ENCODE data around the gene CR1. TPM values are rescaled to one million over a fixed set of nuclear protein-coding genes. Genes with fewer than 3 reads are reported as not detected.

Gene CR1
- total and polyA plus RNA-seq, 9 of the 15 experiments (the other 6 are each of a cell fraction or from before 2014, with no cell fraction given): 0.07 to 0.47 (median 0.18) TPM

DNA sequence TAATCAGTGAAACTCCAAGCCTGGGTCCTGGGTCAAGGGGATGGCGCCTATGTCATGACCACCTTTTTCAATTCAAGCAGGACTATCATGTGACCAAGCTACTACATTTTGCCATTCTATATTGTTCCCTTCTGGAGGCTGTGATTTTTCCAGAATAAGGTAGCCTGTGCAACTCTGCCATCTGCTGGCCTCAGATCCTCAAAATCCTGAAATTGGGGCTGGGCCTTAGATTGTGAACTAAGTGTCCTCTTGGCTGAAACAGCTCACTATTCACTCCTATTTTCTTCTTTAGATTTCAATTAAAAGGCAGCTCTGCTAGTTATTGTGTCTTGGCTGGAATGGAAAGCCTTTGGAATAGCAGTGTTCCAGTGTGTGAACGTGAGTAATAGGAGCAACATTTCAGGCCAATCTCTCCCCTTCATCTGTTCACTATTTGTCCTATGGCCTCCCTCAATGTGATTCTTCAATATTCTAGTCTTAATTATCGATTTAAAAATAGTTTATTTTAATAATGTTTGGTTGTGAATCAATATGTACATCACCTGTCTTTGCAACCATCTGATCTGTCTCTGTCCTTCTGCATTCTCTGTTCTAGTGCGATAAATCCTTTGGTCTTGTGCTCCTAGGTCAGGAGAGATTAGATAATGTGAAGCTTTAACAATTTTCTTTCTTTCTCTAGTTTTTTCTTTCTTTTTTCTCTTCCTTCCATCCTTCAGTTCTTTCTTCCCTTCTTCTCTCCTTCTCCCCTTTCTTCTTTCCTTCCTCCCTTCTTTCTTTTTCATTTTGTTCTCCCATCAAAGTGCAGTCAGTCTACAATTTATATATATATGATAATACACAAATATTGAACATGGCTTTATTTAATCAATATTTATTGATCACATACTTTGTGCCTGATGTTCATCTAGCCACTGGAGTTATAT lies 69.8 kb downstream of the CR1 start (continued):
- no peak for TF ChIP-seq MYC (IDR thresholded peaks at IDR 0.05; ENCODE audit: low read depth, low read length)
- TF ChIP-seq MYC (CRISPR knock-in tag; IDR thresholded peaks at IDR 0.05; ENCODE audit: borderline replicate concordance, low read depth): no peak
- peak; percentile 62 to 65 (median 63) for TF ChIP-seq CTCF (IDR thresholded peaks at IDR 0.05 in 2 of 3, conservative IDR thresholded peaks at IDR 0.05 in 1 of 3; ENCODE audit: insufficient read depth in 2 of 3, low read depth in 1 of 3, low read length in 3 of 3)
- no peak for TF ChIP-seq UBTF (IDR thresholded peaks at IDR 0.05; ENCODE audit: borderline replicate concordance in 1 of 2, low read depth in 2 of 2, low read length in 2 of 2)
- TF ChIP-seq RBBP5 (IDR thresholded peaks at IDR 0.05; ENCODE audit: borderline replicate concordance, insufficient read depth, low read length, poor library complexity, severe bottlenecking): no peak
- TF ChIP-seq SMARCA4 (IDR thresholded peaks at IDR 0.05): peak; percentile 40; the same call in 1 of the 2 replicates
- 0 out of 2 replicates have a peak, but pooled peaks have one; percentile 27 for TF ChIP-seq LCOR (CRISPR knock-in tag; IDR thresholded peaks at IDR 0.05)
- TF ChIP-seq, protein P1, sequence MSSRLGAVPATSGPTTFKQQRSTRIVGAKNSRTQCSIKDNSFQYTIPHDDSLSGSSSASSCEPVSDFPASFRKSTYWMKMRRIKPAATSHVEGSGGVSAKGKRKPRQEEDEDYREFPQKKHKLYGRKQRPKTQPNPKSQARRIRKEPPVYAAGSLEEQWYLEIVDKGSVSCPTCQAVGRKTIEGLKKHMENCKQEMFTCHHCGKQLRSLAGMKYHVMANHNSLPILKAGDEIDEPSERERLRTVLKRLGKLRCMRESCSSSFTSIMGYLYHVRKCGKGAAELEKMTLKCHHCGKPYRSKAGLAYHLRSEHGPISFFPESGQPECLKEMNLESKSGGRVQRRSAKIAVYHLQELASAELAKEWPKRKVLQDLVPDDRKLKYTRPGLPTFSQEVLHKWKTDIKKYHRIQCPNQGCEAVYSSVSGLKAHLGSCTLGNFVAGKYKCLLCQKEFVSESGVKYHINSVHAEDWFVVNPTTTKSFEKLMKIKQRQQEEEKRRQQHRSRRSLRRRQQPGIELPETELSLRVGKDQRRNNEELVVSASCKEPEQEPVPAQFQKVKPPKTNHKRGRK (tag; IDR thresholded peaks at IDR 0.05): peak; percentile 98
- TF ChIP-seq, protein P2, sequence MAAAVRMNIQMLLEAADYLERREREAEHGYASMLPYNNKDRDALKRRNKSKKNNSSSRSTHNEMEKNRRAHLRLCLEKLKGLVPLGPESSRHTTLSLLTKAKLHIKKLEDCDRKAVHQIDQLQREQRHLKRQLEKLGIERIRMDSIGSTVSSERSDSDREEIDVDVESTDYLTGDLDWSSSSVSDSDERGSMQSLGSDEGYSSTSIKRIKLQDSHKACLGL (CRISPR knock-in tag; IDR thresholded peaks at IDR 0.05; ENCODE audit: borderline replicate concordance, poor library complexity, severe bottlenecking): no peak
- TF ChIP-seq U2AF1 (optimal IDR thresholded peaks at IDR 0.05; ENCODE audit: low read depth, low read length): no peak
- no peak; the same call in 1 of the 2 replicates for TF ChIP-seq TEAD4 (IDR thresholded peaks at IDR 0.05; ENCODE audit: low read length)
- TF ChIP-seq TEAD4 (CRISPR knock-in tag; IDR thresholded peaks at IDR 0.05; ENCODE audit: borderline replicate concordance): no peak
- TF ChIP-seq SNIP1 (IDR thresholded peaks at IDR 0.05; ENCODE audit: low read depth): no peak
- TF ChIP-seq ESRRA (IDR thresholded peaks at IDR 0.05; ENCODE audit: borderline replicate concordance, low read depth): no peak
- peak; percentile 69 for TF ChIP-seq CBFA2T3 (IDR thresholded peaks at IDR 0.05)
- TF ChIP-seq PHF21A (IDR thresholded peaks at IDR 0.05; ENCODE audit: borderline replicate concordance, low read depth): peak; percentile 90; the same call in 1 of the 2 replicates
- TF ChIP-seq ZBTB9 (CRISPR knock-in tag; IDR thresholded peaks at IDR 0.05): no peak
- no peak for TF ChIP-seq SUPT5H (IDR thresholded peaks at IDR 0.05)
